HepG2 (cell line): Measurements from ENCODE around the gene PTPN18. TPM values are rescaled to one million over a fixed set of nuclear protein-coding genes. Genes with fewer than 3 reads are reported as not detected.

Experiments used
- ATAC-seq: fragments of 200-7000 bp; cut with Tn5 transposase; 3 replicates; pipeline ENCODE4 v1.9.1; 2020; ENCODE audit warnings: mild to moderate bottlenecking, moderate library complexity
- BruUV-seq: library from RNA; stranded (reverse); fragments of 400-500 nt; replicated peaks from 2 replicates; lab custom pipeline; 2021; lab: Mats Ljungman, UMichigan
- CTCF ChIA-PET: fragments of 300-600 bp; formaldehyde crosslinking; extraction: SDS; loops from one replicate; lab custom pipeline; 2021; ENCODE audit warnings: low total read pairs, inconsistent platforms, low intra/inter-chr PET ratio; lab: Yijun Ruan, JAX
- POLR2A ChIA-PET: fragments of 350-600 bp; sonication (Branson Sonifier 250); formaldehyde crosslinking; loops from one replicate; lab custom pipeline; 2020; ENCODE audit warnings: antibody characterized with exemption, inconsistent platforms; lab: Yijun Ruan, JAX
- DNase-seq: peaks from one replicate; pipeline ENCODE4 v3.0.0-alpha.2; 2015; ENCODE audit warnings: low spot score
- FAIRE-seq: peaks from 3 replicates; lab custom pipeline; 2011; peaks lifted over from hg19 to GRCh38; lab: Jason Lieb, UNC
- H2AFZ ChIP-seq: one replicate; pipeline ENCODE4 v1.6.1; 2011; ENCODE audit warnings: low read length, inconsistent platforms
- H3K27ac ChIP-seq: fragments of 300-600 bp; 3 replicates; pipeline ENCODE4 v1.8.0; 2011; ENCODE audit warnings: mixed run types, mild to moderate bottlenecking, mixed read lengths, low read length, inconsistent platforms; ENCODE audit not compliant: insufficient read depth; ENCODE audit errors: extremely low read length
- H3K27me3 ChIP-seq, 2 experiments: fragments of 200-600 bp in 1 of 2; 2 replicates in 1 of 2; 3 replicates in 1 of 2; pipeline versions ENCODE4 v1.6.0 to v1.8.0; 2011; ENCODE audit warnings: low read length in 2 of 2, mild to moderate bottlenecking in 2 of 2, moderate library complexity in 2 of 2, inconsistent platforms in 1 of 2; ENCODE audit not compliant: insufficient read depth in 2 of 2, control insufficient read depth in 1 of 2
- H3K36me3 ChIP-seq, 2 experiments: fragments of 200-600 bp in 1 of 2; replicated peaks in 1 of 2; 2 replicates in 1 of 2; 3 replicates in 1 of 2; pipeline versions ENCODE4 v1.5.1 to v1.8.0; 2011; ENCODE audit warnings: low read length in 2 of 2, inconsistent platforms in 1 of 2; ENCODE audit not compliant: insufficient read depth in 2 of 2, control insufficient read depth in 1 of 2
- H3K4me1 ChIP-seq: 2 replicates; pipeline ENCODE4 v1.5.1; 2012; ENCODE audit warnings: low read length, inconsistent platforms; ENCODE audit not compliant: insufficient read depth
- H3K4me2 ChIP-seq: 2 replicates; pipeline ENCODE4 v1.6.0; 2011; ENCODE audit warnings: low read depth, low read length, inconsistent platforms
- H3K4me3 ChIP-seq, 3 experiments: fragments of 200-600 bp in 1 of 3; sonication (generic), shearing (Covaris generic) in 1 of 3; replicated peaks in 1 of 3; 2 replicates each; pipeline ENCODE4 v1.5.1; 2011 to 2016; ENCODE audit warnings: low read length in 3 of 3, inconsistent platforms in 2 of 3, low read depth in 2 of 3, mild to moderate bottlenecking in 2 of 3, control low read depth in 1 of 3, mixed read lengths in 1 of 3; ENCODE audit not compliant: insufficient read depth in 1 of 3
- H3K79me2 ChIP-seq: one replicate; pipeline ENCODE4 v1.6.1; 2011; ENCODE audit warnings: low read length, inconsistent platforms; ENCODE audit not compliant: insufficient read depth
- H3K9ac ChIP-seq: 2 replicates; pipeline ENCODE4 v1.6.0; 2011; ENCODE audit warnings: mild to moderate bottlenecking, low read depth, low read length, inconsistent platforms; ENCODE audit not compliant: insufficient read depth
- H3K9me3 ChIP-seq: 2 replicates; pipeline ENCODE4 v1.5.1; 2012; ENCODE audit warnings: mild to moderate bottlenecking, low read length
- H4K20me1 ChIP-seq: 2 replicates; pipeline ENCODE4 v1.6.0; 2011; ENCODE audit warnings: inconsistent platforms, mild to moderate bottlenecking, low read length, moderate library complexity; ENCODE audit not compliant: insufficient read depth
- EHMT2 ChIP-seq: fragments of 200-600 bp; sonication (generic); IDR thresholded peaks from 2 replicates; pipeline ENCODE4 v1.7.0; 2017; ENCODE audit warnings: antibody characterized with exemption, low read depth, low read length, borderline replicate concordance
- HNF4A ChIP-seq: sonication (generic); formaldehyde crosslinking; IDR thresholded peaks from 2 replicates; pipeline ENCODE4 v1.4.0; 2020; ENCODE audit warnings: missing genetic modification reagents
- SUZ12 ChIP-seq: fragments of 150-350 bp; IDR thresholded peaks from 2 replicates; pipeline ENCODE4 v1.6.1; 2014; ENCODE audit warnings: low read depth, low read length
- TBX3 ChIP-seq: fragments of 450-650 bp; IDR thresholded peaks from 2 replicates; pipeline ENCODE4 v1.6.1; 2017; ENCODE audit warnings: antibody characterized with exemption, mild to moderate bottlenecking, inconsistent platforms, borderline replicate concordance
- ZNF431 ChIP-seq: sonication (generic); formaldehyde crosslinking; IDR thresholded peaks from 2 replicates; pipeline ENCODE4 v1.9.0; 2022; ENCODE audit warnings: missing genetic modification reagents, low read depth, mild to moderate bottlenecking, borderline replicate concordance
- ZNF549 ChIP-seq: sonication (generic); formaldehyde crosslinking; IDR thresholded peaks from 2 replicates; pipeline ENCODE4 v1.5.0; 2020; ENCODE audit warnings: missing genetic modification reagents
- WGBS: methylation state at CpG from one replicate; pipeline ENCODE4 v1.1.6; 2017; ENCODE audit warnings: low lambda C conversion rate; 5-methylcytosine and 5-hydroxymethylcytosine counted together
- in situ Hi-C: cut with HindIII; loops from 2 replicates; pipeline ENCODE4 v1.10.0; 2017; ENCODE audit warnings: low pct_unique_long_range_greater_than_20kb; ENCODE audit not compliant: extremely low pct_ligation_motif_present
- intact Hi-C: fragments of 100-400 bp; cut with micrococcal nuclease; formaldehyde crosslinking; loops from one replicate; pipeline ENCODE4 v1.10.0; 2022; ENCODE audit not compliant: unreplicated experiment
- polyA plus RNA-seq, 8 experiments: library from polyadenylated mRNA; depleted of rRNA in 3 of 8; stranded (reverse) in 7 of 8; unstranded in 1 of 8; fragments of >200 nt; fragmentation: Illumina TruSeq in 4 of 8; extraction: Trizol in 4 of 8; gene quantifications; 2 replicates each; pipeline versions ENCODE4 v1.2.1 to v1.2.3, GENCODE V29; 2011 to 2016; ENCODE audit warnings: low read depth in 4 of 8, missing spikeins in 1 of 8, mixed read lengths in 1 of 8; ENCODE audit not compliant: insufficient read depth in 1 of 8
- total RNA-seq, 5 experiments: library from RNA; depleted of rRNA; stranded (reverse); fragments of >200 nt; fragmentation: Illumina TruSeq; extraction: Trizol; gene quantifications; 2 replicates each; pipeline ENCODE4 v1.2.3, GENCODE V29; 2016; ENCODE audit warnings: low read depth in 1 of 5
- TF ChIP-seq, protein P1 (sequence below): sonication (generic); formaldehyde crosslinking; IDR thresholded peaks from 2 replicates; pipeline ENCODE4 v1.4.0; 2020; ENCODE audit warnings: missing genetic modification reagents, low read depth, mild to moderate bottlenecking, borderline replicate concordance

Gene PTPN18
- total and polyA plus RNA-seq, 2 of the 13 experiments (the other 11 are each of a cell fraction or from before 2014, with no cell fraction given): 14.8 to 39.6 TPM

GRCh38 chr2:130378206-130378897, 22.5 kb downstream of the PTPN18 start (continued):
- TF ChIP-seq EHMT2: no peak
- TF ChIP-seq ZNF549: no peak

GRCh38 chr2:130378898-130379214, 23.0 kb downstream of the PTPN18 start:
- ATAC-seq (no peak), DNase-seq (no peak), FAIRE-seq (no peak)
- H4K20me1 ChIP-seq: no peaks in the 10 kb centered on the region
- H3K9me3 ChIP-seq: no peaks in the 10 kb centered on the region
- BruUV-seq: no TSS peak
- no peak overlapping the region for H3K4me2 ChIP-seq
- in situ Hi-C loops: no loop called here
- ChIA-PET CTCF (no interaction called here), POLR2A (no interaction called here)
- no peak overlapping the region for H3K27ac ChIP-seq
- H2AFZ ChIP-seq: no peak overlapping the region
- 33% methylated on average over 3 of the region's 3 CpGs for WGBS
- H3K9ac ChIP-seq: no peak overlapping the region
- no peak overlapping the region for H3K4me3 ChIP-seq
- intact Hi-C loops: no loop called here
- H3K79me2 ChIP-seq: no peaks in the 10 kb centered on the region
- no peaks in the 10 kb centered on the region for H3K4me1 ChIP-seq
- no peaks in the 10 kb centered on the region for H3K36me3 ChIP-seq
- H3K27me3 ChIP-seq: peaks cover 4 to 27% of the 10 kb centered on the region in 2 experiments
- no peak for TF ChIP-seq TBX3
- TF ChIP-seq SUZ12: 0 out of 2 replicates have a peak, but pooled peaks have one; percentile 4
- 0 out of 2 replicates have a peak, but pooled peaks have one; percentile 12 for TF ChIP-seq HNF4A
- TF ChIP-seq, all 625 proteins: peak for 2

GRCh38 chr2:130380096-130380934, 24.5 kb downstream of the PTPN18 start:
- ATAC-seq: no peak
- no peak overlapping the region for H3K9ac ChIP-seq
- TF ChIP-seq, protein P1, sequence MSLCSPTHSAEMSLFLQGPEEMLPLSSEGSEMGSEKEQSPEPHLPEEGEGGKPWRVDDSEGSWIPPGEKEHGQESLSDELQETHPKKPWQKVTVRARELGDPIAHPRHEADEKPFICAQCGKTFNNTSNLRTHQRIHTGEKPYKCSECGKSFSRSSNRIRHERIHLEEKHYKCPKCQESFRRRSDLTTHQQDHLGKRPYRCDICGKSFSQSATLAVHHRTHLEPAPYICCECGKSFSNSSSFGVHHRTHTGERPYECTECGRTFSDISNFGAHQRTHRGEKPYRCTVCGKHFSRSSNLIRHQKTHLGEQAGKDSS: no peak
- 0 out of 2 replicates have a peak, but pooled peaks have one; percentile 30 for TF ChIP-seq ZNF431 (CRISPR knock-in tag)
- TF ChIP-seq, all 625 proteins: peak for 1
- Histone ChIP-seq H3K27me3 (peaks cover 4 to 27% of the 10 kb centered on the region in 2 experiments), H3K4me2 (no peak overlapping the region), H3K4me3 (no peak overlapping the region), H3K36me3 (no peaks in the 10 kb centered on the region), H2AFZ (no peak overlapping the region), H3K4me1 (no peaks in the 10 kb centered on the region), H3K9me3 (no peaks in the 10 kb centered on the region), H4K20me1 (no peaks in the 10 kb centered on the region), H3K27ac (no peak overlapping the region), H3K79me2 (no peaks in the 10 kb centered on the region)
- FAIRE-seq (no peak), DNase-seq (no peak)
- in situ Hi-C loops: no loop called here
- 27% methylated on average over 10 of the region's 11 CpGs for WGBS
- intact Hi-C loops: no loop called here
- ChIA-PET POLR2A (no interaction called here), CTCF (no interaction called here)
- BruUV-seq: no TSS peak
